Neuronal stem cell (in vitro differentiated cells): ENCODE results near the gene ZNG1B.
"Not testable (repeated sequence)": the region's sequence is repeated elsewhere in the genome, so short reads cannot be mapped to it uniquely, and the experiment has no call there.

Experiments
- DNase-seq: peaks from one replicate; pipeline ENCODE4 v3.0.0-alpha.2; 2013; ENCODE audit warnings: low spot score
- H2AFZ ChIP-seq: one replicate; pipeline ENCODE4 v1.6.1; 2013; ENCODE audit warnings: mild to moderate bottlenecking, low read length, inconsistent platforms
- H2AK5ac ChIP-seq: 2 replicates; pipeline ENCODE4 v1.6.1; 2013; ENCODE audit warnings: low read depth, mild to moderate bottlenecking, inconsistent platforms, low read length, moderate library complexity, mixed read lengths
- H2BK120ac ChIP-seq: 2 replicates; pipeline ENCODE4 v1.6.1; 2013; ENCODE audit warnings: low read depth, mild to moderate bottlenecking, inconsistent platforms, low read length, moderate library complexity, mixed read lengths
- H2BK12ac ChIP-seq: one replicate; pipeline ENCODE4 v1.6.1; 2013; ENCODE audit warnings: low read length, inconsistent platforms
- H2BK15ac ChIP-seq: 2 replicates; pipeline ENCODE4 v1.6.1; 2013; ENCODE audit warnings: mild to moderate bottlenecking, low read length, inconsistent platforms, mixed read lengths
- H2BK5ac ChIP-seq: one replicate; pipeline ENCODE4 v1.6.1; 2013; ENCODE audit warnings: inconsistent platforms, mild to moderate bottlenecking, low read length, moderate library complexity
- H3K14ac ChIP-seq: one replicate; pipeline ENCODE4 v1.6.1; 2013; ENCODE audit warnings: low read length, inconsistent platforms
- H3K18ac ChIP-seq: 2 replicates; pipeline ENCODE4 v1.6.1; 2013; ENCODE audit warnings: low read length, inconsistent platforms
- H3K23ac ChIP-seq: 2 replicates; pipeline ENCODE4 v1.6.1; 2013; ENCODE audit warnings: low read depth, mild to moderate bottlenecking, mixed read lengths, low read length, inconsistent platforms; ENCODE audit not compliant: poor library complexity
- H3K27ac ChIP-seq: replicated peaks from 3 replicates; pipeline ENCODE4 v1.5.1; 2013; ENCODE audit warnings: low read length, inconsistent platforms
- H3K27me3 ChIP-seq, 3 experiments: 2 replicates each; pipeline ENCODE4 v1.6.1; 2013; ENCODE audit warnings: low read length in 3 of 3, mild to moderate bottlenecking in 2 of 3, inconsistent platforms in 1 of 3, low read depth in 1 of 3, mixed read lengths in 1 of 3, moderate library complexity in 1 of 3; ENCODE audit not compliant: control insufficient read depth in 3 of 3, insufficient read depth in 3 of 3
- H3K36me3 ChIP-seq, 2 donors: replicated peaks in 1 of 2; 2 replicates each; pipeline ENCODE4 v1.6.1; 2013; ENCODE audit warnings: low read length in 2 of 2; ENCODE audit not compliant: control insufficient read depth in 2 of 2, insufficient read depth in 2 of 2
- H3K4ac ChIP-seq: 2 replicates; pipeline ENCODE4 v1.6.1; 2013; ENCODE audit warnings: inconsistent platforms, mild to moderate bottlenecking, low read length, moderate library complexity
- H3K4me1 ChIP-seq, 2 donors: 1 replicate in 1 of 2; 2 replicates in 1 of 2; pipeline ENCODE4 v1.6.1; 2013; ENCODE audit warnings: low read length in 2 of 2, low read depth in 1 of 2; ENCODE audit not compliant: control insufficient read depth in 2 of 2, insufficient read depth in 1 of 2
- H3K4me2 ChIP-seq: one replicate; pipeline ENCODE4 v1.6.1; 2013; ENCODE audit warnings: mild to moderate bottlenecking, low read length, inconsistent platforms; ENCODE audit not compliant: insufficient read depth, poor library complexity, severe bottlenecking
- H3K4me3 ChIP-seq, 2 donors: 2 replicates each; pipeline ENCODE4 v1.5.1; 2013; ENCODE audit warnings: low read length in 2 of 2, mild to moderate bottlenecking in 2 of 2, inconsistent platforms in 1 of 2, moderate library complexity in 1 of 2
- H3K79me1 ChIP-seq: one replicate; pipeline ENCODE4 v1.6.1; 2013; ENCODE audit warnings: low read depth, mild to moderate bottlenecking, inconsistent platforms, low read length, moderate library complexity
- H3K9ac ChIP-seq: one replicate; pipeline ENCODE4 v1.6.1; 2013; ENCODE audit warnings: mild to moderate bottlenecking, low read depth, low read length, inconsistent platforms; ENCODE audit not compliant: poor library complexity
- H3K9me3 ChIP-seq, 2 donors: replicated peaks in 1 of 2; 2 replicates each; pipeline versions ENCODE3 to v1.6.1; 2013; ENCODE audit warnings: low read length in 2 of 2, mild to moderate bottlenecking in 2 of 2, inconsistent platforms in 1 of 2, low read depth in 1 of 2, mixed read lengths in 1 of 2, moderate library complexity in 1 of 2; ENCODE audit not compliant: control insufficient read depth in 2 of 2, insufficient read depth in 1 of 2
- H4K8ac ChIP-seq: one replicate; pipeline ENCODE4 v1.6.1; 2013; ENCODE audit warnings: low read depth, mild to moderate bottlenecking, inconsistent platforms, low read length, moderate library complexity
- H4K91ac ChIP-seq: one replicate; pipeline ENCODE4 v1.6.1; 2013; ENCODE audit warnings: low read length, low read depth, mild to moderate bottlenecking, inconsistent platforms; ENCODE audit not compliant: poor library complexity
- WGBS, 2 donors: extraction: QIAGEN DNeasy Blood & Tissue Kit; methylation state at CpG; one replicate each; pipeline ENCODE4 v1.1.7; 2013; ENCODE audit warnings: missing lambda C conversion rate in 2 of 2, mixed read lengths in 1 of 2; ENCODE audit not compliant: insufficient read length in 2 of 2, insufficient replicate concordance in 1 of 2; ENCODE audit errors: extremely low coverage in 2 of 2; 5-methylcytosine and 5-hydroxymethylcytosine counted together

ZNG1B gene

GRCh38 chr2:113515457-113515856 lies 78.0 kb downstream of the ZNG1B start:
- not testable (repeated sequence) for H3K36me3 ChIP-seq, H4K91ac ChIP-seq, H3K27ac ChIP-seq, DNase-seq, H2AFZ ChIP-seq, H2AK5ac ChIP-seq, H3K4me2 ChIP-seq, H2BK5ac ChIP-seq, H3K9ac ChIP-seq, H3K79me1 ChIP-seq, H2BK120ac ChIP-seq, H3K27me3 ChIP-seq, H3K14ac ChIP-seq, H2BK15ac ChIP-seq, H4K8ac ChIP-seq, H3K4me3 ChIP-seq, H3K4me1 ChIP-seq, H2BK12ac ChIP-seq, H3K23ac ChIP-seq, H3K18ac ChIP-seq, H3K4ac ChIP-seq, H3K9me3 ChIP-seq
- no CpG with 5 or more reads among the region's 8 CpGs for WGBS, 2 donors

- not testable (repeated sequence) for H2BK12ac ChIP-seq, H2BK5ac ChIP-seq, H2AFZ ChIP-seq, H3K27me3 ChIP-seq, H2AK5ac ChIP-seq, H3K4ac ChIP-seq, H3K27ac ChIP-seq, H3K14ac ChIP-seq, H3K4me1 ChIP-seq, H4K8ac ChIP-seq, H2BK120ac ChIP-seq, H3K9me3 ChIP-seq, H4K91ac ChIP-seq, H3K9ac ChIP-seq, H3K36me3 ChIP-seq, H3K18ac ChIP-seq, H3K79me1 ChIP-seq, H2BK15ac ChIP-seq, H3K4me2 ChIP-seq, H3K4me3 ChIP-seq, H3K23ac ChIP-seq, DNase-seq
- WGBS, 2 donors, result no CpG with 5 or more reads among the region's 3 CpGs
These were observed 78.5 kb downstream of the ZNG1B start for GRCh38 chr2:113515995-113516394.

GRCh38 chr2:113517025-113517424 lies 79.5 kb downstream of the ZNG1B start:
- H3K27me3 ChIP-seq, H3K79me1 ChIP-seq, H3K4me3 ChIP-seq, H2AFZ ChIP-seq, H2BK15ac ChIP-seq, H2BK120ac ChIP-seq, H2BK5ac ChIP-seq, H2BK12ac ChIP-seq, H3K9me3 ChIP-seq, H3K14ac ChIP-seq, DNase-seq, H3K4me2 ChIP-seq, H2AK5ac ChIP-seq, H4K8ac ChIP-seq, H3K23ac ChIP-seq, H4K91ac ChIP-seq, H3K18ac ChIP-seq, H3K9ac ChIP-seq, H3K27ac ChIP-seq, H3K36me3 ChIP-seq, H3K4me1 ChIP-seq, H3K4ac ChIP-seq: not testable (repeated sequence)
- no CpG with 5 or more reads among the region's 2 CpGs for WGBS, 2 donors

- H2AFZ ChIP-seq, H2BK15ac ChIP-seq, H3K4me3 ChIP-seq, H3K23ac ChIP-seq, H3K36me3 ChIP-seq, H3K27me3 ChIP-seq, H3K9me3 ChIP-seq, H3K79me1 ChIP-seq, H3K27ac ChIP-seq, H4K8ac ChIP-seq, H3K4me2 ChIP-seq, H2BK12ac ChIP-seq, H2BK120ac ChIP-seq, H3K14ac ChIP-seq, H2BK5ac ChIP-seq, H2AK5ac ChIP-seq, H3K9ac ChIP-seq, DNase-seq, H4K91ac ChIP-seq, H3K4me1 ChIP-seq, H3K4ac ChIP-seq, H3K18ac ChIP-seq: not testable (repeated sequence)
- WGBS, 2 donors, result no CpG with 5 or more reads among the region's 6 CpGs
These were observed 83.3 kb downstream of the ZNG1B start for GRCh38 chr2:113520837-113521236.
